Choroid plexus epithelial cell (primary cell): ENCODE data around the gene HRH4.

Experiments
- DNase-seq: peaks from one replicate; pipeline ENCODE4 v3.0.0-alpha.2; 2010; ENCODE audit warnings: low read depth
- H3K4me3 ChIP-seq: 2 replicates; pipeline ENCODE4 v1.5.1; 2011; ENCODE audit warnings: low read depth, mild to moderate bottlenecking, control low read depth, low read length, moderate library complexity
- CTCF ChIP-seq: conservative IDR thresholded peaks from 2 replicates; pipeline ENCODE4 v1.5.1; 2011; ENCODE audit warnings: low read depth, mild to moderate bottlenecking, control low read depth, inconsistent platforms, low read length, moderate library complexity

HRH4 gene

DNA sequence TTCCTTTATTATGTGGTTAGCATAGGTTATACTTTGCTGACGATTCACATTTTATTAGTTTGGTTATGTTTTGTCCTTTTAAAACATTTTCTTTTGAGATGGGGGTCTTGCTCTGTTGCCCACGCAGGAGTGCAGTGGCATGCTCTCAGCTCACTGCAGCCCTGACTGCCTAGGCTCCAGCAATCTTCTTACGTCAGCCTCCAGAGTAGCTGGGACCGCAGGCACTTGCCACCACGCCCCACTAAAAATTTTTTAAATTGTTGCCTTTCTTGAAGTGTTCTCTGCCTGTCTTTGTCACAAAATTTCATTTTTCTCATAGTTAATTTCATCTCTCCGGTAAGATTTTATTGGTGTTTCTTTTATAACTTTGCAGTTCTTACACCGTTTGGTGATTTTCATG, 18.9 kb downstream of the HRH4 start:
- DNase-seq = no peak
- no peak for TF ChIP-seq CTCF
- H3K4me3 ChIP-seq = no peak overlapping the region

GRCh38 chr18:24482821-24483220, 22.4 kb downstream of the HRH4 start:
- H3K4me3 ChIP-seq = no peak overlapping the region
- TF ChIP-seq CTCF = no peak
- DNase-seq = no peak

DNA sequence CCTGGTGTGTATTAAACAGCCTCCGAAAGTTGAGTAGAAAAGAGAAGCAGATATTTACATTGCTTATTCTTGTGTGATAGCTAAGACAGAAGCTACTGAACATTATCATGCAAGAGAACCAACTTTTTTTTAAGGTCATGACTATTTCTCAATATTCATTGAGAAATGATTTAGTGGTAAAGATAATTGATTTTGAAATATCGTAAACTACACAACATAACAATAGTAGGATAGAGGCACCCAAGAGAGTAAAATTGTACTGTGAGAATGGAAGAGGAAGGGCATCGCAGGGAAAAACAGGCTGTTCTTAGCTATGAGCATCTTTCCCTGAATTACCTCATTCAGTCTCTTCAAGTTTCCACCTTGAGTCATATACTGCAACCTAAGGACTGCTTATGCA, 25.2 kb downstream of the HRH4 start:
- H3K4me3 ChIP-seq = no peak overlapping the region
- TF ChIP-seq CTCF = no peak
- no peak for DNase-seq

- TF ChIP-seq CTCF = no peak
- no peak overlapping the region for H3K4me3 ChIP-seq
- DNase-seq = no peak
Observed at GRCh38 chr18:24486684-24487083, 26.2 kb downstream of the HRH4 start.

GRCh38 chr18:24488824-24489493, 28.5 kb downstream of the HRH4 start:
- H3K4me3 ChIP-seq = no peak overlapping the region
- TF ChIP-seq CTCF = peak; percentile 65
- peak; percentile 61 for DNase-seq

DNA sequence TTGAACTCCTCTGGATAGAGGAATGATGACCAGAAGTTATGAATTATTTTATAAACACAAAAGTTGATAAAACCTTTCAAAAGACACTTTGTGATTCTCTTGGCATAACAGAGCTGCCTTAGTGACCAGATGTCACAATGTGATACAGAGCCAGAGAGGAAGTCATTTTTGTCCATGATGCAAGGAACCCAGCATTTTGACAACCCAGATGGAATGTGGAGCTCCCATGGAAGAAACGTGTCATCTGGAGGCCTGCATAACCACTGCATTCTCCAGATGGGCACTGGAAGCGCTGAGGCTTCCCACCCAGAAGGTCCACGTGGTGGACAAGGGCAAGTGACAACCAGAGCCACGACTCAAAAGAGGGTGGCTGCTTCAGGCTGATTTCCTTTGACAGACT, 30.1 kb downstream of the HRH4 start:
- DNase-seq = no peak
- TF ChIP-seq CTCF = no peak
- no peak overlapping the region for H3K4me3 ChIP-seq

GRCh38 chr18:24491927-24492834, 31.7 kb downstream of the HRH4 start:
- H3K4me3 ChIP-seq = no peak overlapping the region
- no peak for DNase-seq
- no peak for TF ChIP-seq CTCF
